Bronchial epithelial cell (primary cell): Measurements from ENCODE around the gene CSTB. TPM values are rescaled to one million over a fixed set of nuclear protein-coding genes. Genes with fewer than 3 reads are reported as not detected.
A peak's percentile ranks its signal among the peaks of the same experiment; 100 is the strongest.

ENCODE experiments used
- DNase-seq: peaks from one replicate; pipeline ENCODE4 v3.0.0-alpha.2; 2010; ENCODE audit warnings: low read depth
- FAIRE-seq: peaks from 2 replicates; lab custom pipeline; 2011; peaks lifted over from hg19 to GRCh38; lab: Jason Lieb, UNC
- H3K27me3 ChIP-seq: 2 replicates; pipeline ENCODE4 v1.5.1; 2011; ENCODE audit warnings: low read length; ENCODE audit not compliant: control insufficient read depth, insufficient read depth
- H3K36me3 ChIP-seq: 2 replicates; pipeline ENCODE4 v1.5.1; 2011; ENCODE audit warnings: low read length; ENCODE audit not compliant: control insufficient read depth, insufficient read depth
- H3K4me3 ChIP-seq: 2 replicates; pipeline ENCODE4 v1.5.1; 2011; ENCODE audit warnings: mild to moderate bottlenecking, low read depth, low read length, control low read depth
- total RNA-seq: library from RNA; depleted of rRNA; stranded (reverse); fragments of >200 nt; gene quantifications from 2 replicates; pipeline ENCODE4 v1.2.1, GENCODE V29; 2014
- TF ChIP-seq, protein P1 (sequence below): IDR thresholded peaks from 2 replicates; pipeline ENCODE4 v1.5.1; 2011; ENCODE audit warnings: mild to moderate bottlenecking, moderate library complexity, low read length, control low read depth, inconsistent platforms; ENCODE audit not compliant: insufficient read depth, severe bottlenecking

Gene CSTB
- total RNA-seq, 1 donor from 2014 or later: 31.3 TPM

DNA sequence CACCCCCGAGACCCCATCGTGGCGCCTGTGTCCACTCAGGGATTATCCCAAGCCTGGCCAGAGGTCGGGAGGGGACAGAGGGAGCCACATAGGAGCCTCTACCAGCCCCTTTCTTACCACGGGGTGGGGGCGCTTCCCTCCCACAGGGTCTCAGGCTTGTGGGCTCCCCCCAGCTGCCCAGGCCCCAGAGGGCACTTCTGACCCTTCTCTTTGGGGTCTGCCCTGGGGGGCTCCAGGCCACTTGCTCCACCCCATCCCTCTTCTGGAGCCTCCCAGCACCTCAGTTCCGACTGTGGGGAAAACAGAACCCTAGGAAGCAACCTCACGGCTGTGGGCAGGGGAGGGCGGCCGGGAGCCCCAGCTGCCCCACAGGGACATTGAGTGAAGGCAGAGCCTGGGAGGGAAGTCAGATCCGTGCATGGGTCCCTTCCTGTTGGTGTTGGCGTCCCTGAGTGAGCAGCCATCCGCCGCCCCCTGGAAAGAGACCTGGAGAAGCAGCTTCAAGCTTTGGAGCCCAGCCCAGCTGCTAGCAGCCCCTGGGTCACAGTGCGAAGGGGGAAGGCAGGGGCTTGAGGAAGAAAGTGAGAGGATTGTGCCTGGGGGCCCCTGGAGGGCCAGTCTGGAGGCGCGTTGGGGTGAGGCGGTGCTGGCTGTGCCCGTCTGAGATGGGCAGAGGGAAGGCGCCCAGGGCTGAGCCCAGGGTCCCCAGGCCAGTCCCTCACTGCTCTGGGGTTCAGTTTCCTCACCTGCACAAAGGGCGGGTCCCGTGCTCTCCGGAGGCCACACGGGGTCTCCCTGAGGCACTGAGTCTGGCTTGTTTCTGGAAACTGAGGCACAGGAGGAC lies 35.4 kb upstream of the CSTB start:
- TF ChIP-seq, protein P1, sequence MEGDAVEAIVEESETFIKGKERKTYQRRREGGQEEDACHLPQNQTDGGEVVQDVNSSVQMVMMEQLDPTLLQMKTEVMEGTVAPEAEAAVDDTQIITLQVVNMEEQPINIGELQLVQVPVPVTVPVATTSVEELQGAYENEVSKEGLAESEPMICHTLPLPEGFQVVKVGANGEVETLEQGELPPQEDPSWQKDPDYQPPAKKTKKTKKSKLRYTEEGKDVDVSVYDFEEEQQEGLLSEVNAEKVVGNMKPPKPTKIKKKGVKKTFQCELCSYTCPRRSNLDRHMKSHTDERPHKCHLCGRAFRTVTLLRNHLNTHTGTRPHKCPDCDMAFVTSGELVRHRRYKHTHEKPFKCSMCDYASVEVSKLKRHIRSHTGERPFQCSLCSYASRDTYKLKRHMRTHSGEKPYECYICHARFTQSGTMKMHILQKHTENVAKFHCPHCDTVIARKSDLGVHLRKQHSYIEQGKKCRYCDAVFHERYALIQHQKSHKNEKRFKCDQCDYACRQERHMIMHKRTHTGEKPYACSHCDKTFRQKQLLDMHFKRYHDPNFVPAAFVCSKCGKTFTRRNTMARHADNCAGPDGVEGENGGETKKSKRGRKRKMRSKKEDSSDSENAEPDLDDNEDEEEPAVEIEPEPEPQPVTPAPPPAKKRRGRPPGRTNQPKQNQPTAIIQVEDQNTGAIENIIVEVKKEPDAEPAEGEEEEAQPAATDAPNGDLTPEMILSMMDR: no peak
- FAIRE-seq: no peak
- no peaks in the 10 kb centered on the region for H3K27me3 ChIP-seq
- peak overlapping the region; percentile 40 for H3K4me3 ChIP-seq
- H3K36me3 ChIP-seq: no peaks in the 10 kb centered on the region
- no peak for DNase-seq

DNA sequence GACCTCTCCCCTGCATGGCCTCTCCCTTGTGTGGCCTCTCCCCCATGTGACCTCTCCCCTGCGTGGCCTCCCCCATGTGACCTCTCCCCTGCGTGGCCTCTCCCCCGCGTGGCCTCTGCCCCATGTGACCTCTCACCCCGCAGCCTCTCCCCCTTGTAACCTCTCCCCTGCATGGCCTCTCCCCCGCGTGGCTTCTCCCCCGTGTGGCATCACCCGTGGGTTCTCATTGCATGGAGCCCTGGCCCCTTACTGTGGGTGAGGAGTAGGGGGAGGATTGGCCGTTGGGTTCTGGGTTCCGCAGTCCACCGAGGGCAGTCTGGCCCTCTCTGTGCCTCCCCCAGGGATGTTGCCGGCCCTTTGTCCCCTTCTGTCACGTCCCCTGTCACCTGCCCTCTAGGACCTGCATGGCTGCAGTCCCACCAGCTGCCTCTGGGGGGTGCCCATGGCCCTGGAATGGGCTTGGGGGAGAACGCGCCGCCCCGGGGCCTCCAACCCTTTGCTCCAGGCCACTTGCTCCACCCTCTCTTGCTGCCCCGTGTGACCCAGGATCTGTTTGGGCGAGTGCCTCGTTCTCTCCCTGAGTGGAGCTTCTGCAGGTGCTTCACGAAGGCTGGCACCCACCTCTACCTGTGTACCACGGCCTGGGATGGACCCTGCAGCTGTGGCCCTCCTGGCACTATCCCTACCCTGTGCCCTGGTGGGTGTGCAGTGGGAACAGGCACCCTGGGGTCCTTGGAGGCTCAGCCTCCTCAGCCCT lies 34.6 kb upstream of the CSTB start:
- H3K36me3 ChIP-seq: no peaks in the 10 kb centered on the region
- TF ChIP-seq, protein P1: peak; percentile 93
- FAIRE-seq (no peak), DNase-seq (peak; percentile 40)
- peak overlapping the region; percentile 40 for H3K4me3 ChIP-seq
- no peaks in the 10 kb centered on the region for H3K27me3 ChIP-seq

DNA sequence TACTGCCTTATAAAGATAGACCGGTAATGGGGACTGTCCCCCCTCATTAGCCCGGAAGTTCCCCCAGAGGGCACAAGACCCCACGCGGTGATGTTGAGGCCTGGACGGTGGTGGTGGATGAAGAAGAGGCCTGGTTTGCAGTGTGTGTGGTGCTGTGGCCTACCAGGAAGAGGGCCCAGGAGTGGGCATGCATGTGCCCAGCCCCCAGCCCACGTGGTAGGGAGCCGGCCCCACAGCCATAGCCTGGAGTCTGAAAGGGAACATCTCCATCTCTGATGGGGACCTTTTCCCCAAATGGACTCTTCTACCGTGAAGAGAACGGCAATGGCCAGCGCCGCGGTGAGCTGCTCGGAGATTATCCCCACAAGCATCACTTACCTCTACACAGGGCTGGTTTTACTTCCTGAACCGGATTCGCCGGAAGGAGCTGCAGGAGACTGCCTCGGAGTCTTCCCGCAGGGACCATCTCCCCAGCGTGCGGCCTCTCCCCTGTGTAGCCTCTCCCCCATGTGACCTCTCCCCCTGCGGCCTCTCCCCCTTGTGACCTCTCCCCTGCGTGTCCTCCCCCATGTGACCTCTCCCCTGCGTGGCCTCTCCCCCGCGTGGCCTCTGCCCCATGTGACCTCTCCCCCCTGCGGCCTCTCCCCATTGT lies 33.9 kb upstream of the CSTB start:
- Histone ChIP-seq H3K4me3 (no peak overlapping the region), H3K36me3 (no peaks in the 10 kb centered on the region), H3K27me3 (no peaks in the 10 kb centered on the region)
- TF ChIP-seq, protein P1: no peak
- no peak for FAIRE-seq
- DNase-seq: no peak

DNA sequence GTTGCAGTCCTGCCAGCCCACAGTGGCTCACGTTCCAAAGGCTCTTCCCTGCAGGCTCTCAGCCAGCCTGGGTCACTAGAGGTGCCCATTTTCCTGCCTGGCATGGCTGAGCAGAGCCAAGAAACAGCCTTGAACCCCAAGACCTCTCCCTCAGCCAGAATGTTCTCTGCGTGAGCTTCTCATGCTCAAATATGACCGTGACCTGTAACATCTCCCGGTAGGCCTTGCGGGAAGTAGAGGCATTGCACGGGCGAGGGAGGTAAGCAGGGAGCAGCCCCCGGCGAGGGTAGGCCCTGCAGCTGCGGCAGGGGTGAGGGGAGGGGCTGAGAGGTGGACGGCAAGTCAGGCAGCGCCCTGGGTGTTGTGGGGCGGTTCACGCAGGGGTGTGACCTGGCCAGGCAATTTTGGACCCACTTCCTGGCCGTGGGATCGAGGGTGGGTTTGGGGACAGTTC lies 33.3 kb upstream of the CSTB start:
- no peak overlapping the region for H3K4me3 ChIP-seq
- FAIRE-seq: no peak
- no peak for DNase-seq
- TF ChIP-seq, protein P1: no peak
- H3K27me3 ChIP-seq: no peaks in the 10 kb centered on the region
- H3K36me3 ChIP-seq: peaks cover 1% of the 10 kb centered on the region

DNA sequence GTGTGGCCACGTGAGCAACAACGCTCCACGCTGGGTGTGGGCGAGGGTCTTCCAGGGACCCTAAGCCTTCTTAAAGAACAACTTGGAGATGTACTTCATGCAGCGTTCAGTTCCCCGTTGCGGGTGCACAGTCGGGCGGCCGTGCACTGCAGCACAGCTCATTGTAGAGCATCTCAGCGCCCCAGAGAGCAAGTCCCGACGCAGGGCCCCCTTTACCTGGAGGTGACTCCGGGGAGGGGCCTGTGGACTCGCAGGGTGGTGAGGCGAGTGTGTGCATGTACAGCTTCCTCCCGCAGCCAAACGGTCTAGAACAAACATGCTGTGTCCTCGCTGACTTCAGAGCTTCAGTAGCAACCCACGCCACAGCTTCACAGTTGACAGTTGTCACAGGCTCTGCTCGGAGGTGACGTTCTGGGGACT lies 32.7 kb upstream of the CSTB start:
- DNase-seq: peak; percentile 58

More for the DNA sequence above, 32.7 kb upstream of the CSTB start:
- Histone ChIP-seq H3K27me3 (no peaks in the 10 kb centered on the region), H3K4me3 (no peak overlapping the region), H3K36me3 (peaks cover 4% of the 10 kb centered on the region)
- FAIRE-seq: no peak
- TF ChIP-seq, protein P1: no peak
